Esophagus squamous epithelium (tissue), 4 donors: ENCODE measurements around the gene CBX4.

Experiments used
- CTCF ChIP-seq, 6 experiments: fragments of 450-650 bp in 4 of 6; fragments of 200-600 bp in 2 of 6; sonication (generic) in 2 of 6; IDR thresholded peaks; one replicate each; pipeline ENCODE4 v1.5.1; 2016 to 2019; ENCODE audit warnings: antibody characterized with exemption in 6 of 6, mild to moderate bottlenecking in 4 of 6, moderate library complexity in 4 of 6
- POLR2A ChIP-seq, 4 donors: fragments of 450-650 bp; IDR thresholded peaks; one replicate each; pipeline ENCODE4 v1.6.1; 2017; ENCODE audit warnings: antibody characterized with exemption in 4 of 4, mild to moderate bottlenecking in 4 of 4, moderate library complexity in 3 of 4

GRCh38 chr17:79829004-79829403, 10.2 kb downstream of the CBX4 start:
- TF ChIP-seq CTCF (IDR thresholded peaks at IDR 0.05) (no peak), POLR2A (IDR thresholded peaks at IDR 0.05) (no peak)
